Measurements from ENCODE around the gene ZNF57.
"Not testable (repeated sequence)": the region's sequence is repeated elsewhere in the genome, so short reads cannot be mapped to it uniquely, and the experiment has no call there.

Gene ZNF57

GRCh38 chr19:2900296-2901252, at the start of gene ZNF57:
ZNF57 (plus strand) TSS chr19:2900928; CDS start chr19:2901046, 118 bp downstream.
- DNase-seq: peak; percentile 96 to 97

- DNase-seq: no peak
These were observed 48.1 kb upstream of the ZNF57 start for GRCh38 chr19:2852598-2852997.

GRCh38 chr19:2853015-2853606, 47.6 kb upstream of the ZNF57 start:
- no peak for DNase-seq

GRCh38 chr19:2854849-2855248, 45.9 kb upstream of the ZNF57 start:
- no peak for DNase-seq

GRCh38 chr19:2856457-2857050, 44.2 kb upstream of the ZNF57 start:
- no peak for DNase-seq

GRCh38 chr19:2858864-2859263, 41.9 kb upstream of the ZNF57 start:
- no peak for DNase-seq

GRCh38 chr19:2863816-2864215, 36.9 kb upstream of the ZNF57 start:
- DNase-seq: no peak

- no peak for DNase-seq
These were observed 35.2 kb upstream of the ZNF57 start for GRCh38 chr19:2865334-2866100.

GRCh38 chr19:2866495-2867024, 34.2 kb upstream of the ZNF57 start:
- no peak for DNase-seq

GRCh38 chr19:2867025-2867991, 33.4 kb upstream of the ZNF57 start, which contains the start of gene ZNF556:
ZNF556 (plus strand) TSS chr19:2867335; CDS start chr19:2867422, 87 bp downstream.
- no peak for DNase-seq

- no peak for DNase-seq
These were observed 31.1 kb upstream of the ZNF57 start for GRCh38 chr19:2869618-2870017.

GRCh38 chr19:2872175-2872574, 28.6 kb upstream of the ZNF57 start:
- not testable (repeated sequence) for DNase-seq

GRCh38 chr19:2877398-2878331, 23.1 kb upstream of the ZNF57 start:
- DNase-seq: no peak

GRCh38 chr19:2883686-2884439, 16.9 kb upstream of the ZNF57 start:
- DNase-seq: no peak

- no peak for DNase-seq
These were observed 15.0 kb upstream of the ZNF57 start for GRCh38 chr19:2885736-2886135.

GRCh38 chr19:2887391-2887914, 13.3 kb upstream of the ZNF57 start:
- DNase-seq: no peak

GRCh38 chr19:2888731-2889224, 11.9 kb upstream of the ZNF57 start:
- peak in 1 of 2 donors; percentile 20 for DNase-seq

GRCh38 chr19:2890531-2890930, 10.2 kb upstream of the ZNF57 start:
- DNase-seq: not testable (repeated sequence)

GRCh38 chr19:2896694-2897093, 4.0 kb upstream of the ZNF57 start:
- no peak for DNase-seq

All from stimulated activated CD4-positive, alpha-beta T cell treated with anti-CD3 and anti-CD28 coated beads, Interleukin-2, amount 100 ng/mL, for 48 hours (primary cell).